COLO829 (cell line): ENCODE data around the gene EFHC1.
A peak's percentile ranks its signal among the peaks of the same experiment; 100 is the strongest.

ENCODE experiments used
- DNase-seq: peaks from one replicate; pipeline ENCODE4 v3.0.0; 2012; ENCODE audit warnings: low spot score

The EFHC1 gene

DNA sequence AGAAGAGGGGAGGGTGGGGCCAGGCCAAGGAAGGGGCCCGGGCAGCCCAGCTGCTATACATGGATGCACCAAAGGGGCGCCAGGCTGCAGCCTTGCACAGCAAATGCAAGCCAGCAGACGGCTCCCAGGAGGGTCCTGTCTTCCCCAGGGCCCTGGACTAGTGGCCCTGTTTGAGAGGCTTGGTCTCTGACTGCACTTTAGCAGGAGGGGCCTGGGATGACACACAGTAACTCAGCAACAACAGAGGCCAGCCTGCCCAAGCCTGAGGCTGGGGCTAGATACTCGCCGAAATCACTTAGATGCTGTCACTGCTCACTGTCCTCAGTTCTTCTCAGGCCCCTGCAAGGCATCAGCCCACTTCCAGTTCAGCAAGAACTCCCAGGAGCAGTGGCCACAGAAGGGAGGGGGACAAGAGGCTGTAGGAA, 83.2 kb downstream of the EFHC1 start:
- DNase-seq, result no peak

DNA sequence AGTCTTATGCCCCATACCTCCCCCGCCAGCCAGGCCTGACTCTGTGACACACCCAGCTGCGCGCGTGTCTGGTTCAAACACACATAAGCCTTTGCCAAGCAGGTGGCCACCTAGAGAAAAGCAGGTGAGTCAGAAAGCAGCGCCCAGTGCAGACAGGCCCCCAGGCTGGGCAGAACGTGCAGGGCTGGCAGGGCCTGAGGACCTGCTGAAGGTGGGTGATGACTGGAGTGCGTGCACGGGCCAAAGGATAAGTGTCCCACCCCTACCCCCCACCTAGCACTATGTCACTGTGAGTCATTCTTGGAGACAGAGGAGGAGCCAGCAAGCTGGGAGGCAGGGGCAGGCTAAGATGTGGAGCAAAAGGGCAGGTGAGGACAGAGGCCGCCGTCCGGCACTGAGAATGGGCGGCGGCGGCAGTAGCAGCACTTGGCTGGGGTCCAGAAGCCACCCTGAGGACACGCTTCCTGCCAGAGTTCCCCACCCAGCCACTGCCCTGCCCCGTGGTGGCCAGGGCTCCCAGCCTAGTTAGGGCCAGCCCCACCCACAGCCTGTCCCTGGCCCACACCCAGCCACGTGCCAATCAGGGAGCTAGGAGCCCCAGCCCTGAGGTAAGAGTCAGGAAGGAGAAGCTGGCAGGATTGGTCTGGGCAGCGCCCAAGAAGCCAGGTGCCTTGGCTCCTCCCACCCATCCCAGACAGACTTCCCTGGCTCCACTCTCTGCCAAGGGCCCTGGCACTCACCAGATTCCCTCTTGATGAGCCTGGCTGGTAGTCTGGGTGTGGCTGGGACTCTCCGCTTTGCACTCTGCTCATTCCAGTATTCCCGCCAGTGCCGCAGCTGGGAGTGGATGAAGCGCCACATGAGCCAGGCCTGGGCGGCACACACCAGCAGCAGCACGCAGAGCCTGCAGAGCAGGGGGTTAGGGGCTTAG, 84.0 kb downstream of the EFHC1 start:
- no peak for DNase-seq

DNA sequence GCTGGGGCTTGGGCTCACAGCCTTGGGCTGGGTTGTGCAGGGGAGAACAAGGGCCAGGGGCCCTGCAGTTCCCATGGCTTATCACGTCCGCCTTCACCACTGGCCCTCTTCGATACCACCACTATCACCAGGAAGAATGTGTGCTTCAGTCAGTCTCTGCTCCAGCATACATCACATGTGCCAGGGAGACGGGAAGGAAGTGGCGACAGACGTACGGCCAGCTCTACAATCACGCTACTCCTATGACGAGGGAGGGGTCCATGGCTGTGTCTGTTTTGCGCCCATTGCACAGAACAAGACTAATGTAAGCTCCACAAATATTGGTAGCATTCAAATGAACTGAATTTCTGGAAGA, 84.6 kb downstream of the EFHC1 start:
- no peak for DNase-seq

DNA sequence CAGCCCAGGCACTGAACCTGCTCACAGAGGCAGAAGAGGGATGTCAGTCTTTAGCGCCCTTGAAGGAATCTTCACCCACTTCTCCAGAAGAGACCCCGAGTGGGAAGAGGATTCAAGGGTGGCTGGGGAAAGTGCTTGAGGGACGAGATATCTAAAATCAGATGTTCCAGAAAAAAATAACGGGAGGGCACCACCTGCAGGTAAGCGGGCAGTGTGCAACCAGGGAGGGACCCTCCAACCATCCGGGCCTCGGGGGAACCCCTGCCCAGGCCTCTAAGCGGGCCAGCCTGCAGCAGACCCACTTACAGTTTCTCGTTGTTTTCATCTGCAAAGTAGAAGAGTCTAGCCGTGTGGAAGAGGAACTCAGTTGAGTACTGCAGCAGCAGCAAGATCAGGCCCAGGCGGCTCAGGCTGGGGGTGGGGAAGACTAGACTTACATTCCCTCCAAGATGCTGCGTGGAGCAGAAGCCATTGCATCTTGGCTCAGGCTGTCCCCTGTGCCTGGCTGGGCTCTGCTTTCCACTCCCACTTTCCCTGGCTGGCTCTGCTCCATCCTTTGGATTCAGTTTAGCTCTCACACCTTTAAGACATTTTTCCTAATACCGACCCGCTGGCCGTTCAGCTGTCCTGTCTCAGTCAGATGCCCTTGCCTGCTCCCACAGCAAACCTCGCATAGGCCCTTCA, 85.7 kb downstream of the EFHC1 start:
- no peak for DNase-seq

DNA sequence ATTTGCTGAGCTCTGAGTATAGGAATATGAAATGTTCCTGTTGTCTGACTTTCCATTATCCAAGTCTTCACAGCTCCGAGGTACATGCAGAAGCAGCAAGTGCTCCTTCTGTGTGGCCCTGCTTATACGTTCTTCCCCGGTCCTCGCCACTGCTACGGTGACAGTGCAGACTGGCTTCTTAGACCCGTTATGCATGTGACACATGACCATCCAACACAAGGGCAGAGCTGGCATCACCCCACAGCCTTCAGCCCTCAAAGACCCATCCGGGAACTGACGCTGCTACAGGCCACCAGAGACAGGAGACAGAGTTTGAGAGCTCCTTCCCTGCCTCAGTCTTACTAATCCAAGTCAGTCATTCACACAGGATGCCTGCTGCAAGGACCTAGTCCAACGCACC, 86.3 kb downstream of the EFHC1 start:
- no peak for DNase-seq

DNA sequence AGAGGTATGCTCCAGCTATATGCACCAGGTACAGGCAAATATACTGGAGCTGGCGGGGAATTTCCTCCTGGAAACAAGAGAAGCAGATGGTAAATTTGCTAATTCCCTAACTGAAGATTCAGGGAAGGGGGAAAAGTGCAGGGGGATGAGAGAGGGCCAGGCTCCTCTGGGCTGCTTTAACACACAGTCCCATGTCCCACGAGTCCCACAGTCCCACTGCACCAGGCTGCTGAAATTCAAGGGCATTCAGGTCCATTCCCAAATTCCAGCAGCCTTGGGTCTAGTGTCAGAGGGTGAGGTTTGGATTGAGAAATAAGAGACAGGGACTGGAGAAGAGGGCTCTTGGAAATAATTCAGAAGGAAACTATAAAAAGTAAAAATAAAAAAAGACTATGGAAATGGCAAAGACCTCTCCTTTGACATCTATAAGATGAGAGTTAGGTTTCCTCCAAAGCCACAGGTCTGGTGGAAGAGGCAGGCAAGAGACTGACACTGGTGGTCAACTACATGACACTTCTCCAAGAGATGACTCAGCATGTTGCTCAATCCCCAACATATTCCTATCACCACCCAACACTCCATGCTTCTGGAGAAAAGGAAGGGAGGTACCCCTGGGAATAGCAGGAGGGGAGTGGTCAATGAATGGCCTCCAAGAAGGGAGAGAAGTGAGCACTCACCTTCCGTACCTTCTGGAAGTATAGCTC, 87.6 kb downstream of the EFHC1 start:
- DNase-seq, result no peak

DNA sequence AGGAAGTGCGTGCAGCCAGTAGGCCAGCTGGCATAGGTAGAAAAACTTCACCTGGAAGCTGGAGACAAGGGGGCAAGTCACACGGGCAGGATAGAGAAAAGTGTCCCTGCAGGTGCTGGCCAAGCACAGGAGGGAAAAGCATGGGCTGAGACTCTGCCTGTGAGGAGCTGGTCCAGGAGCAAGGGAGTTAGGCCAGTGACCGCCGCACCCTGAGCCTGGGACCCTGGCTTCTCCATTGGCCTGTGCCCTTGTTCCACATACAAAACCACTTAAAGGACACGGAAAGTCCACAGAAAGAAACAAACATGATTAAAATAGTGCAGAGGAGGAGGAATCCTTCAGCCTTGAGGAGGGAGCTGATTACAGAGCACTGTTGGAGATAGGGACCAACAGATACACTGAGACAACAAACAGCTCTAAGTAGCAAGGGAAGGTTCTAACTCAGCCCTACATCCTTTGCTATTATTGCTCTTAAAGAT, 88.2 kb downstream of the EFHC1 start:
- DNase-seq, result no peak

DNA sequence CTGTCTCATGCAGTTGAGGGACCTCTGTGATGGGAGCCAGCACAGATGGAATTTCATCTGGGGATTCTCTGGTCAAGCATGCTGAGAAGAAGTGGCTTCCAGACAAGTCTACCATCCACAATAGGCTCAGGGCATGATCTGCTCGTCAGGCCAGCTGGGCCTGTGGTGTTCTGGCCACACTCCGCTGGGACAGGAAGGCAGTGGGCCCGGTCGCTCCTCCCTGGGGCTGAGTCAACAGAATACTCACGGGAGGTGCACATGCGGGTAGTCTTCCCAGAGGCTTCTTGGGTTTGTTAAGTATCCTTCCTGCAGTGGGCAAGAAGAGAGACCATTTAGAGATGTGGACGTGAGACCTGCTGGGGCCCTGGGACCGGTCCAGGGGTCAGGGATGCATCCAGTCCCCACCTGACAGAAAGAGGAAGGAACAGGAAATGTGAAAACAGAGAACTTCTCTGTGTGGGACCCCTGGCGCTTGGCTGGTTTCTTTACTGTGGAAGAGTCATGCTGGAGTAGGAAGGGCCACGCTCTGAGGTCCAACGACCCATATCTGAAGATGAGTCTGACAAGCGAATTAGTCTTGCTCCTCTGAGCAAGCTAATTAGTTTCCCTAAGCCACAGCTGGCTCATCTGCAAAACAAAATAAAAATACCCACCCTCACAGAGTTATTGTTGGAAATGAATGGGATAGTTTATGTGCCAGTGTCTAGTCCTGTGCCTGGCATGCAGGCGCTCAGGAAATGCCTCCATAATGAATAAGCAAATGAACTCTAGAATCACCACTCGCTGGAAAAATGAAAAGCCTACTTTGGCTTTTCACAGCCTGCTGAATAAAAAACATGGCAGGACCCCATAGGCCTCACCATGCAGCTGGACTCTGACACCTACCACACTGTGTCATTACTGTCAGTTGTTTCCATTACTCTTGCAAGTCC, 89.4 kb downstream of the EFHC1 start:
- no peak for DNase-seq

DNA sequence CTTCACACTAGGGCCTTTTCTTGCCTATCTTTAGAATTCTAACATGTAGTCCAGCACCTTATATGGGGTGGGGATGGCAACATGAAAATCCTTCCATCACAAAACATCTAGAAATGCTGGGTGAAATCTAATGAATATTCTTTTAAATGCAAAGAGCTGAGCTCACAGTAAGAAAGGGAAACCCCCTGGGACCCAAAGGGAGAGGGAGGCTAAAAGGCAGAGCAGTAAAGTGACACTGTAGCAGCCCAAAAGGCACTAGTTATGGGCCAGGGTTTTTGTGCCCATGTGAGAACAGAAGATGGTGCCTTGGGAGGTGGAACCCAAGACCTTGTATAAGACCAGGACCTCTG, 90.0 kb downstream of the EFHC1 start:
- no peak for DNase-seq

DNA sequence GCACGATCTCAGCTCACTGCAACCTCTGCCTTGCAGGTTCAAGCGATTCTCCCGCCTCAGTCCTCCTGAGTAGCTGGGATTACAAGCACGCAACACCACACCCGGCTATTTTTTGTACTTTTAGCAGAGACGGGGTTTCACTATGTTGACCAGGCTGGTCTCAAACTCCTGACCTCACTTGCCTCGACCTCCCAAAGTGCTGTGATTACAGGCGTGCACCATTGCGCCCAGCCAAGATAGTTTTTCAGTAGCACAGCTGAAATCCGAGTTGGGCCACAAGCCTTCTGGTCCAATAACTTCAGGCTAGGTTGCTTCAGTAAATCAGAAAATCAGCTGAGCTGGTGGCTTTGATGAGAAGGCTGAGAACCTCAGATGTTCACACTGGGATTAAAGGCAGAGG, 91.0 kb downstream of the EFHC1 start:
- no peak for DNase-seq

DNA sequence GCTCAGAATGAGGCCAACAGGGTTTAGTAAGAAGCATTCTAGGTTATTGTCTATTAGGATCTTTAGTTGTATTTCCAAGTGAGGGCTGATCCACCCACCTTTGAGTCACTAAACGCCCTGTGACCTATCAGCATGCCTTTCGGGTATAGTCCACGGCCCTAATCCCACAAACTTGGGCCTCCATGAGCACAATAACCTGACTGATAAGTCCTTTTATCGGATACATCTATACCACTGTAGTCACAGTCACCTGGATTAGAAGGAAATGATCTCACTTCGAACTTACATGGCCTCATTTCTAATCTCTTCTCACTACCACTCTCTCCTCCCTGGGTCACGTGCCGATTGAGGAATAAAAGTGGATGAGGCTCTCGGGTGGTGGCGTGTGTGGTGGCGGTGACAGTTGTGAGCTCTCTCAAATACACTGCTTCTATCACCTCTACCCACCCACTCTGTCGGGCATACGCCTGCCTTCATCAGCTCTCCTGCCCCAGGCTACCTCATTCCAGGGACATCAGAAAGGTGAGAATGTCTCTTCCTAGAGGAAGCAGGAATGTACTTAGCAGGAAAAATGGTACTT, 91.5 kb downstream of the EFHC1 start:
- DNase-seq, result no peak

DNA sequence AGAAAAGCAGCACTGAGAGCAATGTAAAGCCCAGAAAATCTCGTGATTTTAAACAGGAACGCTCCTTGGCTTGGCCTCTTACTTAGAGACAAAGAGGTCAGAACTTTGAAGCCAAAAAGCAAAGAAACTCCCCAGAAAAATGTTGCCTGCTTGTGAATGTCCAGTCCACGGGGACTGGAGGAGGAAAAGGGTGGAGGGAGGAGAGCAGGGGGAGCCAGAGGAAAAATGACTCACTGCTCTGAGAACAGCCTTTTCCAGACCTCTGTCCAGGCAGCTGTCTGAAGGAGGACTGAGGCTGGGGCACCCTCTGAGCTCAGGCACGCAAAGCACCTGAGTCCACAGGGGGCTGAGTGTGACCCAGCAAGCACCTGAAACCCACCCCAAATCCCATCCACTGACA, 92.1 kb downstream of the EFHC1 start:
- peak; percentile 79 for DNase-seq

DNA sequence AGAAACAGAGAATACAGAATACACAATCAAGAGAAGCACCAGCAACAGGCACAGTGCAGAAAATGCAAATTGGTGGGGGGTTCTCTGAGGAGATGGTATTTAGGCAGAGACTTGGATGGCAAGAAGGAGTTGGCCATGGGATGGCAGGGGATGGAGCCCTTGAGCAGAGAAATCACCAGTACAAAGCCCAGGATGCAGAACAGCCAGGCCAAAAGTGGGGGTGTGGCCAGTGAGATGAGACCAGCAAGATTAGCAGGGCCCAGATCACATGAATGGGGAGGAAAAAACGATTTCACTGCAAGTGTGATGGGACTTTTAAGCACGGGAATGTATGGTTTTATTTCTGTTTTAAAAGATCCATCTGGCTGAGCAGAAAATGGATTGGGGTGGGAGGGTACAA, 93.3 kb downstream of the EFHC1 start:
- DNase-seq, result no peak

DNA sequence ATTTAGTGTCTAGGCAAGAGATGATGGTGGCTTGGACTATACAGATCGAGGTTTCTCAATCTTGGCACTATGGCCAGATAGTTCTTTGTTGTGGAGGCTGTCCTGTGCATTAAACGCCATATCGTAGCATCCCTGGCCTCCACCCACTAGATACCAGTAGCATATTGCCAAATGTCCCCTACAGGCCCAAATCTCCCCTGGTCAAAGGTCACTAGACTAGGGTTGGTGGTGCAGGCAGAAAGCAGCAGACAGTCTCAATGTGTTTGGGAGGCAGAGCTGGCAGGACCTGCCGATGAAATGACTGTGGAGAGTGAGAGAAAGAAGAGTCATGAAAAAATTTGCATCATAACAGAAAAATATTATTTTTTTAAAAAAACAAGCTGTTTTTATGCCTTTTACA, 93.8 kb downstream of the EFHC1 start:
- DNase-seq, result no peak

DNA sequence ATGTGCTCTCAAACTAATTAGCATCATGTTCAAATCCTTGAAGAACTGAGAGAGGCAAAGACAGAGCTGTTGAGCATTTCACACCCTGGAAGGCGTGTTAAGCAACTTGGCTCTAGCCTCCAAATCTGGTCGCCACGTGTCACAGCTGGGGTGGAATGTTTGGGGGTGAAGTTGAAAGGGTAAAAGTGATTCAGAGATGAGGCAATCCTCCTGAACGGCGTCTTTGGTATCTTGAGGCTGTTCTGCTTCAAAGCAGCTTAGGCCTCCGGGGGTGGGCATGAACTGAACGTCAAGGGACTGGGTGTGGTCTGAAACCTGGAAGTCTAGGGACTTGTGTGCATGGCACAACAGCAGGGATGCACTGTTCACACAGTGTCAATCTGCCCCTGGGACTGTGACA, 94.4 kb downstream of the EFHC1 start:
- DNase-seq, result no peak

DNA sequence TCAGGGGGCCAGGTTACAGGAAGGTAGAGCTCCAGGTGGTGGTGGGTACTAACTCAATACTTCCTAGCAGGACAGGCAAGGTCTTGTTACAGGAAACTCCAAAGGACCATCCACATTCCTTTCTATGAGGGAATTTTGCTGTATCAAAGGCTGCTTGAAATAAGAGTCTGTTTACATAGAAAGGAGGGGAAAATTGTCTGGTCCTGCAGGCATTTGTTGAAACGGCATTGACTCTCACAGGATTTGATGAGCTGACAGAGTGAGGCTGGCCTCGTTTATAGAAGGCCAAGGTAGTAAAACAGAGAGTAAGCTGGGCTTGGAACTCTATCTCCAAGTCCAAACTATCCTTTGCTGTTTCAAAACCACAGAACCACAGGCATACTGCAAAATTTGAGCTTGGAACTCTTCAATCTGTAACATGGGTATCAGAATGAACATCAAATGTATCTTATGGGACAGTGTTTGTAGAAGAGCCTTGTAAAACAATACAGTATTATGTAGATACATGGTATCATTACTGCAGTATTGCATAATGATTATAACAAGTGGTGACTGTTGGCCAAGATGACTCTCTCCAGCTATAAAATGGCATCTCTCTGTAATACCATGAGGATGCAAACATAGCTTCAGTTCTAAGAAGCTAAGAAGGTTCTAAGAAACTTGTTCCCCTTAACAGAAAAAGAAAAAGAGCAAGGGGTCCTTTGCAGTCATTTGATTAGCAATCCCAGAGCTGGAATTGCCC, 95.2 kb downstream of the EFHC1 start:
- DNase-seq, result no peak

DNA sequence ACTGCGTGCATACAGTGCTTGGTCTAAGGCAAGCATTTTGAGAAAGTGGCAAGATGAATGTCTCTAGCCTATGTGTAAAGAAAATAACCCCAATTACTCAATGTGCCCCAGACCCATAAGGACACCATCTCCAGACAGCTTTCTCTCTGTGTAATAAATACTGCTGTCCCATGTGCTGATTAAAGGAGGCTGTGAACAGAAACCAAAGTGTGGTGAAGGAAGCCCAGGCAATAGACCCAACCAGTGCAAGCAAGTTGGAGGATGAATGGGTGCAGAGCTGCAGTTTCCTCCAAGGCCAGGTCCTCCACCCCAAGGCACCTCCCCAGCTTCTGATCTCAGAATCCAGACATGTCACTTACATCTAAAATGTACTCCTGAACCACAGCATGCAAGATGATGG, 96.1 kb downstream of the EFHC1 start:
- no peak for DNase-seq

DNA sequence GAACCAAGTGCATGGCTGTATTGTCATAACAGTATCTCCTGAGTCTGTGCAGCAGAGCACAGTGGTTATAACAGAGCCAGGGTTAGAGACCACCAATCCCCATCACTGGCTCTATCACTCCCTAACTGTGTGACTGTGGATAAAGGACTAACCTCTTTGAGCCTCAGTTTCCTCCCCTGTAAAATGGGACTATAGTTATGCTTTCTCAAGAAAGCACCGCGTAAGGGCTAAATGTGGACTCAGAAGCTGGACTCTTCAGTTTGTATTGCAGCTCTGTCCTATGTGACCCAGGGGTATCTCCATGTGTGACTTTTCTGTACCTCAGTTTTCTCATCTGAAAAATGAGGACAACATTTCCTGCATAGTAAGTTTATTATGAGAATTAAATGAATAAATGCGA, 96.8 kb downstream of the EFHC1 start:
- no peak for DNase-seq

DNA sequence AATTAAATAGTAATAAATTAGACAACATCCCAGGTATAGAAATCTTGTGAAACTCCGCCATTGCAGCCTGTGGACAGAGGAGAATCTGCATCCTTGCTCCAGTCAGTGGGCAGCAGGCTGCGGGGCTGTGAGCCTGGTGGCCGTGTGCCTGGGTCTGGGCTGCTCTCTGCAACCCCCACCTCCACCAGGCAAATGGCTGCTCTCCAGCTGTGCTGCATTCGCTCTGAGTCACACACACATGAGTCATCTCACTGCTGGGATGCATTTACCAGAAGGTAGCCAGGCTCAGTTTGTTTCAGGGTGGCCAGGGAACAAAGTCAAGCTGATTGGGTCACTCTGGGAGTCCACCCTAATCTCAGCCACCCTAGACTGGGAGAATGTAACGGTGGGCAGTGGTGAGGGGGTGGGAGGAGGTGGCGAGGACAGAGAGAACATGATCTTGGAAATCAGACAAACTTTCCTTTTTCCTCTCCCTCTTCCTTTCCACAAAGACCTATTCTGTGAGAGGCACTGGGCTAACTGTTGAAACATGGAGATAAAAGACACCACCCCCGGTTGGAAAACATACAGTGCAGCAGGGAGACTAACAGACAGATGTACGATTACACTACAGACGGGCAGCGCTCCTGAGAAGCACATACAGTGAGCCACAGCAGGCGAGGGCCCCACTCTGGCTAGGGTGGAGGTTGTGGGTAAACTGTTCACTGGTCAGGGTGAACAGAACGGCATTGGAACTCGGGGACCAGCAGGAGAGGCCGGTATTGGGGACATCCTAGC, 97.5 kb downstream of the EFHC1 start:
- DNase-seq, result peak; percentile 99
